Kidney (tissue), 14 donors: Measurements from ENCODE around the gene VWA5B1. TPM values are rescaled to one million over a fixed set of nuclear protein-coding genes. Genes with fewer than 3 reads are reported as not detected.

ENCODE experiments used
- DNase-seq, 5 donors: peaks; one replicate each; pipeline ENCODE4 v3.0.0-alpha.2; 2013 to 2020
- FAIRE-seq: peaks from 2 replicates; lab custom pipeline; 2012; peaks lifted over from hg19 to GRCh38; lab: Jason Lieb, UNC
- H3K27ac ChIP-seq, 2 donors: one replicate each; pipeline ENCODE4 v1.7.0; 2013; ENCODE audit warnings: low read depth in 2 of 2, low read length in 2 of 2, inconsistent platforms in 1 of 2
- H3K27me3 ChIP-seq: one replicate; pipeline ENCODE4 v1.7.1; 2013; ENCODE audit warnings: low read length, inconsistent platforms; ENCODE audit not compliant: control insufficient read depth, insufficient read depth
- H3K36me3 ChIP-seq, 3 donors: one replicate each; pipeline versions ENCODE4 v1.7.0 to v1.7.1; 2013; ENCODE audit warnings: low read length in 3 of 3, control low read depth in 1 of 3, inconsistent platforms in 1 of 3; ENCODE audit not compliant: insufficient read depth in 3 of 3, control insufficient read depth in 2 of 3
- H3K4me1 ChIP-seq, 3 donors: one replicate each; pipeline versions ENCODE4 v1.7.0 to v1.7.1; 2013; ENCODE audit warnings: low read length in 3 of 3, inconsistent platforms in 1 of 3, low read depth in 1 of 3; ENCODE audit not compliant: control insufficient read depth in 2 of 3, insufficient read depth in 2 of 3
- H3K4me3 ChIP-seq, 3 donors: one replicate each; pipeline versions ENCODE4 v1.7.0 to v1.8.1; 2013; ENCODE audit warnings: low read length in 3 of 3, control low read depth in 1 of 3, inconsistent platforms in 1 of 3
- H3K9ac ChIP-seq, 3 donors: one replicate each; pipeline versions ENCODE4 v1.7.0 to v1.7.1; 2013; ENCODE audit warnings: low read length in 3 of 3, control low read depth in 1 of 3, inconsistent platforms in 1 of 3
- H3K9me3 ChIP-seq, 3 donors: one replicate each; pipeline versions ENCODE4 v1.7.0 to v1.7.1; 2013; ENCODE audit warnings: low read length in 3 of 3, control low read depth in 1 of 3, inconsistent platforms in 1 of 3; ENCODE audit not compliant: control insufficient read depth in 2 of 3, insufficient read depth in 1 of 3
- intact Hi-C: fragments of 100-400 bp; cut with DNase I; formaldehyde crosslinking; loops from one replicate; pipeline ENCODE4 v1.11.1; 2022
- polyA plus RNA-seq: library from polyadenylated mRNA; stranded (reverse); fragments of 350-450 nt; fragmentation: Illumina TruSeq; extraction: RNeasy Lipid Tissue Mini Kit (QIAGEN cat#74804); gene quantifications from one replicate; pipeline ENCODE4 v1.2.3, GENCODE V29; 2014; ENCODE audit warnings: low read depth, low replicate concordance; ENCODE audit not compliant: insufficient read depth
- total RNA-seq: library from RNA; stranded (reverse); fragmentation: NEBNext Ultra II Directional; extraction: Animal tissue kit (Norgen Biotek cat#: 25700); gene quantifications from one replicate; pipeline ENCODE4 v1.2.1, GENCODE V29; 2021
- TF ChIP-seq, protein P1 (sequence below): IDR thresholded peaks from 3 replicates; pipeline ENCODE4 v1.5.1; 2012; ENCODE audit warnings: mild to moderate bottlenecking, moderate library complexity, borderline replicate concordance; ENCODE audit not compliant: insufficient read depth; ENCODE audit errors: extremely low read depth
- donor health status: control.
- donor health status: control.
- donor health status: control.
- donor health status: control.
- donor health status: control.
- donor health status: DM: yes; HTN: yes; CAD: no.
- donor health status: Normal renal cell carcinoma (clear cell type).

VWA5B1 gene
- total and polyA plus RNA-seq, 2 donors from 2014 or later, result 0.69 to 1.4 TPM

GRCh38 chr1:20351911-20352701, 61.4 kb downstream of the VWA5B1 start:
- TF ChIP-seq, protein P1, sequence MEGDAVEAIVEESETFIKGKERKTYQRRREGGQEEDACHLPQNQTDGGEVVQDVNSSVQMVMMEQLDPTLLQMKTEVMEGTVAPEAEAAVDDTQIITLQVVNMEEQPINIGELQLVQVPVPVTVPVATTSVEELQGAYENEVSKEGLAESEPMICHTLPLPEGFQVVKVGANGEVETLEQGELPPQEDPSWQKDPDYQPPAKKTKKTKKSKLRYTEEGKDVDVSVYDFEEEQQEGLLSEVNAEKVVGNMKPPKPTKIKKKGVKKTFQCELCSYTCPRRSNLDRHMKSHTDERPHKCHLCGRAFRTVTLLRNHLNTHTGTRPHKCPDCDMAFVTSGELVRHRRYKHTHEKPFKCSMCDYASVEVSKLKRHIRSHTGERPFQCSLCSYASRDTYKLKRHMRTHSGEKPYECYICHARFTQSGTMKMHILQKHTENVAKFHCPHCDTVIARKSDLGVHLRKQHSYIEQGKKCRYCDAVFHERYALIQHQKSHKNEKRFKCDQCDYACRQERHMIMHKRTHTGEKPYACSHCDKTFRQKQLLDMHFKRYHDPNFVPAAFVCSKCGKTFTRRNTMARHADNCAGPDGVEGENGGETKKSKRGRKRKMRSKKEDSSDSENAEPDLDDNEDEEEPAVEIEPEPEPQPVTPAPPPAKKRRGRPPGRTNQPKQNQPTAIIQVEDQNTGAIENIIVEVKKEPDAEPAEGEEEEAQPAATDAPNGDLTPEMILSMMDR, result no peak
- Histone ChIP-seq H3K9me3 (no peaks in the 10 kb centered on the region), H3K4me3 (no peak overlapping the region), H3K27me3 (no peaks in the 10 kb centered on the region), H3K9ac (no peak overlapping the region), H3K36me3 (no peaks in the 10 kb centered on the region), H3K4me1 (peaks cover 0 to 13% (median 4%) of the 10 kb centered on the region in 3 donors), H3K27ac (no peak overlapping the region)
- peak in 1 of 5 donors; percentile 52 for DNase-seq
- intact Hi-C loops, result no loop called here
- no peak for FAIRE-seq

- Histone ChIP-seq H3K4me1 (peaks cover 0 to 27% (median 4%) of the 10 kb centered on the region in 3 donors), H3K27me3 (no peaks in the 10 kb centered on the region), H3K4me3 (no peak overlapping the region), H3K36me3 (no peaks in the 10 kb centered on the region), H3K27ac (no peak overlapping the region), H3K9me3 (no peaks in the 10 kb centered on the region), H3K9ac (no peak overlapping the region)
- peak in 1 of 5 donors; percentile 60 for DNase-seq
- FAIRE-seq, result no peak
- TF ChIP-seq, protein P1, result no peak
- intact Hi-C loops, result no loop called here
Measured at GRCh38 chr1:20353836-20354235, 63.2 kb downstream of the VWA5B1 start.

GRCh38 chr1:20354610-20355009, 63.9 kb downstream of the VWA5B1 start:
- Histone ChIP-seq H3K9ac (no peak overlapping the region), H3K4me1 (peaks cover 0 to 32% (median 4%) of the 10 kb centered on the region in 3 donors), H3K27ac (no peak overlapping the region), H3K36me3 (no peaks in the 10 kb centered on the region), H3K4me3 (no peak overlapping the region), H3K9me3 (no peaks in the 10 kb centered on the region), H3K27me3 (no peaks in the 10 kb centered on the region)
- DNase-seq (no peak), FAIRE-seq (no peak)
- TF ChIP-seq, protein P1, result no peak
- intact Hi-C loops, result no loop called here
